Osteoblast (primary cell): ENCODE measurements around the gene GOLGA1. TPM values are rescaled to one million over a fixed set of nuclear protein-coding genes. Genes with fewer than 3 reads are reported as not detected.

Experiments used
- DNase-seq: peaks from one replicate; pipeline ENCODE4 v3.0.0; 2011; ENCODE audit warnings: low spot score, mixed read lengths; ENCODE audit not compliant: insufficient read length; ENCODE audit errors: missing footprints
- H2AFZ ChIP-seq: 2 replicates; pipeline ENCODE4 v1.6.0; 2011; ENCODE audit warnings: mild to moderate bottlenecking, low read length
- H3K27ac ChIP-seq: 2 replicates; pipeline ENCODE4 v1.5.1; 2011; ENCODE audit warnings: mild to moderate bottlenecking, low read depth, low read length, moderate library complexity
- H3K27me3 ChIP-seq: 2 replicates; pipeline ENCODE4 v1.6.0; 2012; ENCODE audit warnings: mild to moderate bottlenecking, control low read depth, inconsistent platforms, low read length, moderate library complexity; ENCODE audit not compliant: insufficient read depth
- H3K36me3 ChIP-seq: 2 replicates; pipeline ENCODE4 v1.5.1; 2011; ENCODE audit warnings: mild to moderate bottlenecking, low read length, control low read depth, moderate library complexity; ENCODE audit not compliant: insufficient read depth
- H3K4me1 ChIP-seq: 2 replicates; pipeline ENCODE4 v1.5.1; 2011; ENCODE audit warnings: mild to moderate bottlenecking, low read length, control low read depth, moderate library complexity; ENCODE audit not compliant: insufficient read depth
- H3K4me2 ChIP-seq: 2 replicates; pipeline ENCODE4 v1.6.0; 2011; ENCODE audit warnings: mild to moderate bottlenecking, low read length; ENCODE audit not compliant: insufficient read depth
- H3K4me3 ChIP-seq: fragments of 200-600 bp; sonication (generic); 3 replicates; pipeline ENCODE4 v1.5.1; 2012; ENCODE audit warnings: mild to moderate bottlenecking, low read length, inconsistent platforms; ENCODE audit not compliant: insufficient read depth
- H3K79me2 ChIP-seq: 2 replicates; pipeline ENCODE4 v1.6.0; 2012; ENCODE audit warnings: mild to moderate bottlenecking, low read length, control low read depth, inconsistent platforms; ENCODE audit not compliant: insufficient read depth
- H3K9me3 ChIP-seq: 2 replicates; pipeline ENCODE4 v1.5.1; 2011; ENCODE audit warnings: low read depth, low read length, control low read depth
- H4K20me1 ChIP-seq: 2 replicates; pipeline ENCODE4 v1.6.0; 2012; ENCODE audit warnings: mild to moderate bottlenecking, low read length, control low read depth; ENCODE audit not compliant: insufficient read depth
- CTCF ChIP-seq: IDR thresholded peaks from 2 replicates; pipeline ENCODE4 v1.5.1; 2011; ENCODE audit warnings: mild to moderate bottlenecking, low read depth, low read length, moderate library complexity; ENCODE audit errors: extremely low read depth
- total RNA-seq: library from RNA; depleted of rRNA; stranded (reverse); fragments of >200 nt; gene quantifications from 2 replicates; pipeline ENCODE4 v1.2.3, GENCODE V29; 2012

Gene GOLGA1
- total RNA-seq, 1 donor, result 13.4 TPM

DNA sequence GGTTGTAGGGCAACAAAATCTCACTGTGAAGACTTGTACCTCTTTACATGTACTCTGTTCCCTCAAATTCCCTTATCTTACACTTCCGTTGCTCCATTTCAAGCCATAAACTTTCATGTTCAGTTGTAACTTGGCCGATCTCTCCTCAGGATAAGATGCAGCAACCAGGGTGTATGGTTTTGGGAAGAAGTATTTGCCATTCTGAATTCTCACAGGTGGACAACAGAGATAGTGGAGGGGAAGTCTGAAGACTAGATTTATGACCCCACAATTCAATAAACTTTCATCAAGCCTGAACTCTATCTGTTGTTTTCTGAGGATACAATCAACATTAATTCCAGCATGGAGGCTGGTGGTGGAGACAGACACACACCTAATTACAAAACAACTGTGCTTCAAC, 27.5 kb downstream of the GOLGA1 start:
- Histone ChIP-seq H3K27ac (no peak overlapping the region), H3K27me3 (no peaks in the 10 kb centered on the region), H2AFZ (no peak overlapping the region), H4K20me1 (peaks cover 3% of the 10 kb centered on the region), H3K4me3 (no peak overlapping the region), H3K36me3 (peaks cover 40% of the 10 kb centered on the region), H3K4me2 (no peak overlapping the region), H3K4me1 (no peaks in the 10 kb centered on the region), H3K9me3 (no peaks in the 10 kb centered on the region), H3K79me2 (no peaks in the 10 kb centered on the region)
- TF ChIP-seq CTCF, result no peak
- peak; percentile 66 for DNase-seq

- Histone ChIP-seq H3K27me3 (no peaks in the 10 kb centered on the region), H3K9me3 (no peaks in the 10 kb centered on the region), H2AFZ (no peak overlapping the region), H3K79me2 (no peaks in the 10 kb centered on the region), H3K4me3 (no peak overlapping the region), H3K36me3 (peaks cover 49% of the 10 kb centered on the region), H3K4me1 (no peaks in the 10 kb centered on the region), H3K4me2 (no peak overlapping the region), H3K27ac (no peak overlapping the region), H4K20me1 (peaks cover 3% of the 10 kb centered on the region)
- no peak for DNase-seq
- TF ChIP-seq CTCF, result no peak
Observed at GRCh38 chr9:124911766-124912165, 29.1 kb downstream of the GOLGA1 start.

GRCh38 chr9:124908098-124908497, 32.8 kb downstream of the GOLGA1 start:
- H3K9me3 ChIP-seq, result no peaks in the 10 kb centered on the region
- no peak for TF ChIP-seq CTCF
- H3K79me2 ChIP-seq, result no peaks in the 10 kb centered on the region
- peaks cover 34% of the 10 kb centered on the region for H3K36me3 ChIP-seq
- H3K27ac ChIP-seq, result no peak overlapping the region
- no peak overlapping the region for H2AFZ ChIP-seq
- peaks cover 3% of the 10 kb centered on the region for H4K20me1 ChIP-seq
- no peaks in the 10 kb centered on the region for H3K4me1 ChIP-seq
- no peak for DNase-seq
- H3K4me3 ChIP-seq, result no peak overlapping the region
- no peaks in the 10 kb centered on the region for H3K27me3 ChIP-seq
- H3K4me2 ChIP-seq, result no peak overlapping the region

GRCh38 chr9:124906966-124907365, 33.9 kb downstream of the GOLGA1 start:
- peaks cover 36% of the 10 kb centered on the region for H3K36me3 ChIP-seq
- H3K79me2 ChIP-seq, result no peaks in the 10 kb centered on the region
- no peak for TF ChIP-seq CTCF
- H3K27ac ChIP-seq, result no peak overlapping the region
- H3K4me3 ChIP-seq, result no peak overlapping the region
- no peaks in the 10 kb centered on the region for H3K9me3 ChIP-seq
- H2AFZ ChIP-seq, result no peak overlapping the region
- no peaks in the 10 kb centered on the region for H3K27me3 ChIP-seq
- no peak overlapping the region for H3K4me2 ChIP-seq
- H3K4me1 ChIP-seq, result peaks cover under 1% of the 10 kb centered on the region
- peaks cover 3% of the 10 kb centered on the region for H4K20me1 ChIP-seq
- no peak for DNase-seq
